Keratinocyte (primary cell): ENCODE measurements around the gene ABLIM2. TPM values are rescaled to one million over a fixed set of nuclear protein-coding genes. Genes with fewer than 3 reads are reported as not detected.

Source experiments
- DNase-seq: peaks from one replicate; pipeline ENCODE4 v3.0.0-alpha.2; 2011; ENCODE audit warnings: low read depth, missing footprints, low spot score
- FAIRE-seq: peaks from 2 replicates; lab custom pipeline; 2011; peaks lifted over from hg19 to GRCh38; lab: Jason Lieb, UNC
- H2AFZ ChIP-seq: 2 replicates; pipeline ENCODE4 v1.6.0; 2012; ENCODE audit warnings: low read length, control low read depth, inconsistent platforms; ENCODE audit not compliant: control insufficient read depth
- H3K27ac ChIP-seq: 2 replicates; pipeline ENCODE4 v1.5.1; 2011; ENCODE audit warnings: low read length; ENCODE audit not compliant: control insufficient read depth, insufficient read depth
- H3K27me3 ChIP-seq: 3 replicates; pipeline ENCODE4 v1.6.0; 2011; ENCODE audit warnings: low read length; ENCODE audit not compliant: control insufficient read depth, insufficient read depth; ENCODE audit errors: extremely low read depth
- H3K36me3 ChIP-seq, 2 experiments: 2 replicates in 1 of 2; 3 replicates in 1 of 2; pipeline ENCODE4 v1.5.1; 2011; ENCODE audit warnings: low read length in 2 of 2, mild to moderate bottlenecking in 1 of 2; ENCODE audit not compliant: control insufficient read depth in 2 of 2, insufficient read depth in 2 of 2; ENCODE audit errors: extremely low read depth in 1 of 2
- H3K4me1 ChIP-seq: 3 replicates; pipeline ENCODE4 v1.5.1; 2011; ENCODE audit warnings: low read length; ENCODE audit not compliant: control insufficient read depth, insufficient read depth; ENCODE audit errors: extremely low read depth
- H3K4me2 ChIP-seq: 3 replicates; pipeline ENCODE4 v1.6.0; 2011; ENCODE audit warnings: low read depth, low read length; ENCODE audit not compliant: control insufficient read depth, insufficient read depth; ENCODE audit errors: extremely low read depth
- H3K4me3 ChIP-seq, 3 experiments: fragments of 200-600 bp in 1 of 3; sonication (generic) in 1 of 3; 2 replicates in 2 of 3; 3 replicates in 1 of 3; pipeline ENCODE4 v1.5.1; 2011 to 2016; ENCODE audit warnings: low read length in 3 of 3, mild to moderate bottlenecking in 3 of 3, control low read depth in 2 of 3, inconsistent platforms in 1 of 3, low read depth in 1 of 3, mixed read lengths in 1 of 3, mixed run types in 1 of 3, moderate library complexity in 1 of 3; ENCODE audit not compliant: control insufficient read depth in 2 of 3, insufficient read depth in 2 of 3; ENCODE audit errors: extremely low read depth in 1 of 3
- H3K79me2 ChIP-seq: 2 replicates; pipeline ENCODE4 v1.6.0; 2012; ENCODE audit warnings: low read length; ENCODE audit not compliant: control insufficient read depth, insufficient read depth
- H3K9ac ChIP-seq: 3 replicates; pipeline ENCODE4 v1.6.0; 2011; ENCODE audit warnings: low read length; ENCODE audit not compliant: control insufficient read depth, insufficient read depth; ENCODE audit errors: extremely low read depth
- H3K9me1 ChIP-seq: 3 replicates; pipeline ENCODE4 v1.6.0; 2011; ENCODE audit warnings: low read length; ENCODE audit not compliant: control insufficient read depth, insufficient read depth; ENCODE audit errors: extremely low read depth
- H3K9me3 ChIP-seq: 2 replicates; pipeline ENCODE4 v1.5.1; 2012; ENCODE audit warnings: low read depth, low read length; ENCODE audit not compliant: control insufficient read depth
- H4K20me1 ChIP-seq: 3 replicates; pipeline ENCODE4 v1.6.0; 2011; ENCODE audit warnings: low read length; ENCODE audit not compliant: control insufficient read depth, insufficient read depth; ENCODE audit errors: extremely low read depth
- CTCF ChIP-seq, 3 experiments: IDR thresholded peaks in 1 of 3; conservative IDR thresholded peaks in 1 of 3; optimal IDR thresholded peaks in 1 of 3; 2 replicates in 2 of 3; 3 replicates in 1 of 3; pipeline versions ENCODE3 to v1.5.1; 2011; ENCODE audit warnings: low read length in 3 of 3, mild to moderate bottlenecking in 3 of 3, moderate library complexity in 2 of 3, control low read depth in 1 of 3, inconsistent platforms in 1 of 3; ENCODE audit not compliant: insufficient read depth in 2 of 3; ENCODE audit errors: extremely low read depth in 1 of 3
- EZH2 ChIP-seq: IDR thresholded peaks from one replicate; pipeline ENCODE4 v1.6.1; 2012; ENCODE audit warnings: inconsistent platforms, mild to moderate bottlenecking, low read length, moderate library complexity
- dilution Hi-C: fragments of 300-500 bp; cut with MboI; formaldehyde crosslinking; loops from one replicate; pipeline ENCODE4 v1.7.0; 2020; ENCODE audit warnings: low sequenced_read_pairs; ENCODE audit not compliant: extremely low pct_ligation_motif_present
- polyA plus RNA-seq, 5 experiments: library from polyadenylated mRNA; depleted of rRNA in 3 of 5; stranded (reverse) in 3 of 5; stranded (forward) in 1 of 5; unstranded in 1 of 5; fragments of >200 nt; gene quantifications; 1 replicate in 1 of 5; 2 replicates in 3 of 5; 3 replicates in 1 of 5; pipeline versions ENCODE4 v1.2.1 to v1.2.3, GENCODE V29; 2011 to 2012; ENCODE audit warnings: missing spikeins in 2 of 5, low read depth in 1 of 5, low replicate concordance in 1 of 5

The ABLIM2 gene
- polyA plus RNA-seq, 1 donor (not counting 4 experiments of a cell fraction or from before 2014, with no cell fraction given), result 0.94 TPM

DNA sequence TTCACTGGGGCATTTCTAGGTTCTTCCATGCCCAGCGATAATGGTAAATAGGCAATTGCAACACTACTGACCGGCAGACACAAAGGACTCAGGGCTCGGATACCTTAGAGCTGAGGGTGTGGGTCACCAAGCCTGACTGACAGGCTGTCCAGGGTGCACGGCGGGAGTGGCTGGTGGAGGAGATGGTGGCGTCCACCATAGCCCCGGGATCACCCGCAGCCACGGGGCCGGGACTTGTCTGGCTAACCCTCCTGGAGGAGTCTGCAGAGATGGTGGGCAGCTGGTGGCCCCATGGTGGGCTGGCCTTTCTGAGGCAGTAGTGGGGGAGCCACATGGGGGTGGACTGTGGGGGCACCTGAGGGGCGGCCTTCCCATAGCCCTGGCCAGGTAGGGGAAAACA lies 11.7 kb upstream of the ABLIM2 start:
- no peak overlapping the region for H3K4me3 ChIP-seq
- no peak for TF ChIP-seq CTCF (optimal IDR thresholded peaks at IDR 0.05 in 1 of 3, IDR thresholded peaks at IDR 0.05 in 1 of 3, conservative IDR thresholded peaks at IDR 0.05 in 1 of 3; ENCODE audit: extremely low read depth in 1 of 3, insufficient read depth in 2 of 3, low read length in 3 of 3)
- no peak for TF ChIP-seq EZH2
- H2AFZ ChIP-seq, result no peak overlapping the region
- H3K4me2 ChIP-seq, result no peak overlapping the region
- H3K9ac ChIP-seq, result no peak overlapping the region
- peaks cover 2% of the 10 kb centered on the region for H3K4me1 ChIP-seq
- dilution Hi-C loops, result no loop called here
- no peak overlapping the region for H3K27ac ChIP-seq
- FAIRE-seq (no peak), DNase-seq (no peak)
- H3K36me3 ChIP-seq, result no peaks in the 10 kb centered on the region
- peaks cover 8% of the 10 kb centered on the region for H3K27me3 ChIP-seq
- no peaks in the 10 kb centered on the region for H3K9me1 ChIP-seq
- no peaks in the 10 kb centered on the region for H4K20me1 ChIP-seq
- H3K9me3 ChIP-seq, result peaks cover 4% of the 10 kb centered on the region
- no peaks in the 10 kb centered on the region for H3K79me2 ChIP-seq

GRCh38 chr4:8169763-8170162 lies 11.2 kb upstream of the ABLIM2 start:
- no peaks in the 10 kb centered on the region for H3K79me2 ChIP-seq
- no peak overlapping the region for H3K27ac ChIP-seq
- no peaks in the 10 kb centered on the region for H3K36me3 ChIP-seq
- H3K4me1 ChIP-seq, result peaks cover 5% of the 10 kb centered on the region
- TF ChIP-seq CTCF (optimal IDR thresholded peaks at IDR 0.05 in 1 of 3, IDR thresholded peaks at IDR 0.05 in 1 of 3, conservative IDR thresholded peaks at IDR 0.05 in 1 of 3; ENCODE audit: extremely low read depth in 1 of 3, insufficient read depth in 2 of 3, low read length in 3 of 3) (no peak), EZH2 (no peak)
- no peak overlapping the region for H3K4me2 ChIP-seq
- peaks cover 4% of the 10 kb centered on the region for H3K9me3 ChIP-seq
- no peak overlapping the region for H3K9ac ChIP-seq
- peaks cover 8% of the 10 kb centered on the region for H3K27me3 ChIP-seq
- FAIRE-seq, result no peak
- no peaks in the 10 kb centered on the region for H4K20me1 ChIP-seq
- DNase-seq, result no peak
- no peaks in the 10 kb centered on the region for H3K9me1 ChIP-seq
- dilution Hi-C loops, result no loop called here
- no peak overlapping the region for H3K4me3 ChIP-seq
- no peak overlapping the region for H2AFZ ChIP-seq
